HepG2 (cell line): Measurements from ENCODE around the gene TBCD. TPM values are rescaled to one million over a fixed set of nuclear protein-coding genes. Genes with fewer than 3 reads are reported as not detected.

ENCODE experiments used
- ATAC-seq: fragments of 200-7000 bp; cut with Tn5 transposase; 3 replicates; pipeline ENCODE4 v1.9.1; 2020; ENCODE audit warnings: mild to moderate bottlenecking, moderate library complexity
- BruUV-seq: library from RNA; stranded (reverse); fragments of 400-500 nt; replicated peaks from 2 replicates; lab custom pipeline; 2021; lab: Mats Ljungman, UMichigan
- CTCF ChIA-PET: fragments of 300-600 bp; formaldehyde crosslinking; extraction: SDS; loops from one replicate; lab custom pipeline; 2021; ENCODE audit warnings: low total read pairs, inconsistent platforms, low intra/inter-chr PET ratio; lab: Yijun Ruan, JAX
- POLR2A ChIA-PET: fragments of 350-600 bp; sonication (Branson Sonifier 250); formaldehyde crosslinking; loops from one replicate; lab custom pipeline; 2020; ENCODE audit warnings: antibody characterized with exemption, inconsistent platforms; lab: Yijun Ruan, JAX
- DNase-seq: peaks from one replicate; pipeline ENCODE4 v3.0.0-alpha.2; 2015; ENCODE audit warnings: low spot score
- FAIRE-seq: peaks from 3 replicates; lab custom pipeline; 2011; peaks lifted over from hg19 to GRCh38; lab: Jason Lieb, UNC
- H2AFZ ChIP-seq: one replicate; pipeline ENCODE4 v1.6.1; 2011; ENCODE audit warnings: low read length, inconsistent platforms
- H3K27ac ChIP-seq: fragments of 300-600 bp; 3 replicates; pipeline ENCODE4 v1.8.0; 2011; ENCODE audit warnings: mixed run types, mild to moderate bottlenecking, mixed read lengths, low read length, inconsistent platforms; ENCODE audit not compliant: insufficient read depth; ENCODE audit errors: extremely low read length
- H3K27me3 ChIP-seq, 2 experiments: fragments of 200-600 bp in 1 of 2; 2 replicates in 1 of 2; 3 replicates in 1 of 2; pipeline versions ENCODE4 v1.6.0 to v1.8.0; 2011; ENCODE audit warnings: low read length in 2 of 2, mild to moderate bottlenecking in 2 of 2, moderate library complexity in 2 of 2, inconsistent platforms in 1 of 2; ENCODE audit not compliant: insufficient read depth in 2 of 2, control insufficient read depth in 1 of 2
- H3K36me3 ChIP-seq, 2 experiments: fragments of 200-600 bp in 1 of 2; replicated peaks in 1 of 2; 2 replicates in 1 of 2; 3 replicates in 1 of 2; pipeline versions ENCODE4 v1.5.1 to v1.8.0; 2011; ENCODE audit warnings: low read length in 2 of 2, inconsistent platforms in 1 of 2; ENCODE audit not compliant: insufficient read depth in 2 of 2, control insufficient read depth in 1 of 2
- H3K4me1 ChIP-seq: 2 replicates; pipeline ENCODE4 v1.5.1; 2012; ENCODE audit warnings: low read length, inconsistent platforms; ENCODE audit not compliant: insufficient read depth
- H3K4me2 ChIP-seq: 2 replicates; pipeline ENCODE4 v1.6.0; 2011; ENCODE audit warnings: low read depth, low read length, inconsistent platforms
- H3K4me3 ChIP-seq, 3 experiments: fragments of 200-600 bp in 1 of 3; sonication (generic), shearing (Covaris generic) in 1 of 3; replicated peaks in 1 of 3; 2 replicates each; pipeline ENCODE4 v1.5.1; 2011 to 2016; ENCODE audit warnings: low read length in 3 of 3, inconsistent platforms in 2 of 3, low read depth in 2 of 3, mild to moderate bottlenecking in 2 of 3, control low read depth in 1 of 3, mixed read lengths in 1 of 3; ENCODE audit not compliant: insufficient read depth in 1 of 3
- H3K79me2 ChIP-seq: one replicate; pipeline ENCODE4 v1.6.1; 2011; ENCODE audit warnings: low read length, inconsistent platforms; ENCODE audit not compliant: insufficient read depth
- H3K9ac ChIP-seq: 2 replicates; pipeline ENCODE4 v1.6.0; 2011; ENCODE audit warnings: mild to moderate bottlenecking, low read depth, low read length, inconsistent platforms; ENCODE audit not compliant: insufficient read depth
- H3K9me3 ChIP-seq: 2 replicates; pipeline ENCODE4 v1.5.1; 2012; ENCODE audit warnings: mild to moderate bottlenecking, low read length
- H4K20me1 ChIP-seq: 2 replicates; pipeline ENCODE4 v1.6.0; 2011; ENCODE audit warnings: inconsistent platforms, mild to moderate bottlenecking, low read length, moderate library complexity; ENCODE audit not compliant: insufficient read depth
- ATM ChIP-seq: fragments of 450-650 bp; IDR thresholded peaks from 2 replicates; pipeline ENCODE4 v1.7.1; 2017; ENCODE audit warnings: mild to moderate bottlenecking, borderline replicate concordance
- FOXA1 ChIP-seq, 2 experiments: fragments of 450-650 bp in 1 of 2; sonication (generic) in 1 of 2; formaldehyde crosslinking in 1 of 2; IDR thresholded peaks; 2 replicates each; pipeline versions ENCODE4 v1.4.0 to v1.6.1; 2016 to 2020; ENCODE audit warnings: missing genetic modification reagents in 1 of 2
- IKZF1 ChIP-seq: fragments of 450-650 bp; IDR thresholded peaks from 2 replicates; pipeline ENCODE4 v1.7.1; 2016
- NFE2 ChIP-seq: sonication (generic); formaldehyde crosslinking; IDR thresholded peaks from 2 replicates; pipeline ENCODE4 v1.4.0; 2020; ENCODE audit warnings: missing genetic modification reagents
- NR2F1 ChIP-seq, 2 experiments: fragments of 450-650 bp in 1 of 2; formaldehyde crosslinking in 1 of 2; IDR thresholded peaks; 2 replicates each; pipeline versions ENCODE4 v1.5.0 to v1.6.1; 2016 to 2020; ENCODE audit warnings: mild to moderate bottlenecking in 1 of 2, missing compliant biosample characterization in 1 of 2, missing genetic modification reagents in 1 of 2, moderate library complexity in 1 of 2
- PLRG1 ChIP-seq: fragments of 450-650 bp; conservative IDR thresholded peaks from 2 replicates; pipeline ENCODE4 v1.6.1; 2016
- RAD21 ChIP-seq: fragments of 450-650 bp; formaldehyde crosslinking; IDR thresholded peaks from 2 replicates; pipeline ENCODE4 v1.5.0; 2020; ENCODE audit warnings: mild to moderate bottlenecking
- SMC3 ChIP-seq: IDR thresholded peaks from 2 replicates; pipeline ENCODE4 v1.6.1; 2011; ENCODE audit warnings: low read length, improper control_type of control experiment
- ZNF629 ChIP-seq: sonication (generic); formaldehyde crosslinking; conservative IDR thresholded peaks from 2 replicates; pipeline ENCODE4 v1.5.0; 2020; ENCODE audit warnings: missing genetic modification reagents
- ZNF768 ChIP-seq: sonication (generic); formaldehyde crosslinking; IDR thresholded peaks from 2 replicates; pipeline ENCODE4 v1.4.0; 2020; ENCODE audit warnings: missing genetic modification reagents
- WGBS: methylation state at CpG from one replicate; pipeline ENCODE4 v1.1.6; 2017; ENCODE audit warnings: low lambda C conversion rate; 5-methylcytosine and 5-hydroxymethylcytosine counted together
- in situ Hi-C: cut with HindIII; loops from 2 replicates; pipeline ENCODE4 v1.10.0; 2017; ENCODE audit warnings: low pct_unique_long_range_greater_than_20kb; ENCODE audit not compliant: extremely low pct_ligation_motif_present
- intact Hi-C: fragments of 100-400 bp; cut with micrococcal nuclease; formaldehyde crosslinking; loops from one replicate; pipeline ENCODE4 v1.10.0; 2022; ENCODE audit not compliant: unreplicated experiment
- polyA plus RNA-seq, 8 experiments: library from polyadenylated mRNA; depleted of rRNA in 3 of 8; stranded (reverse) in 7 of 8; unstranded in 1 of 8; fragments of >200 nt; fragmentation: Illumina TruSeq in 4 of 8; extraction: Trizol in 4 of 8; gene quantifications; 2 replicates each; pipeline versions ENCODE4 v1.2.1 to v1.2.3, GENCODE V29; 2011 to 2016; ENCODE audit warnings: low read depth in 4 of 8, missing spikeins in 1 of 8, mixed read lengths in 1 of 8; ENCODE audit not compliant: insufficient read depth in 1 of 8
- total RNA-seq, 5 experiments: library from RNA; depleted of rRNA; stranded (reverse); fragments of >200 nt; fragmentation: Illumina TruSeq; extraction: Trizol; gene quantifications; 2 replicates each; pipeline ENCODE4 v1.2.3, GENCODE V29; 2016; ENCODE audit warnings: low read depth in 1 of 5
- TF ChIP-seq, protein P1 (sequence below): sonication (generic); formaldehyde crosslinking; IDR thresholded peaks from 2 replicates; pipeline ENCODE4 v1.5.0; 2020; ENCODE audit warnings: mild to moderate bottlenecking, missing genetic modification reagents, moderate library complexity
- TF ChIP-seq, protein P2 (sequence below): sonication (generic); formaldehyde crosslinking; IDR thresholded peaks from 2 replicates; pipeline ENCODE4 v1.4.0; 2020; ENCODE audit warnings: missing genetic modification reagents, borderline replicate concordance
- TF ChIP-seq, protein P3 (sequence below): sonication (generic); formaldehyde crosslinking; conservative IDR thresholded peaks from 2 replicates; pipeline ENCODE4 v1.4.0; 2020; ENCODE audit warnings: missing genetic modification reagents
- TF ChIP-seq, protein P4 (sequence below): sonication (generic); formaldehyde crosslinking; IDR thresholded peaks from 2 replicates; pipeline ENCODE4 v1.4.0; 2020; ENCODE audit warnings: missing genetic modification reagents, mild to moderate bottlenecking, borderline replicate concordance

TBCD gene
- total and polyA plus RNA-seq, 2 of the 13 experiments (the other 11 are each of a cell fraction or from before 2014, with no cell fraction given) = 33.9 to 54.8 TPM

DNA sequence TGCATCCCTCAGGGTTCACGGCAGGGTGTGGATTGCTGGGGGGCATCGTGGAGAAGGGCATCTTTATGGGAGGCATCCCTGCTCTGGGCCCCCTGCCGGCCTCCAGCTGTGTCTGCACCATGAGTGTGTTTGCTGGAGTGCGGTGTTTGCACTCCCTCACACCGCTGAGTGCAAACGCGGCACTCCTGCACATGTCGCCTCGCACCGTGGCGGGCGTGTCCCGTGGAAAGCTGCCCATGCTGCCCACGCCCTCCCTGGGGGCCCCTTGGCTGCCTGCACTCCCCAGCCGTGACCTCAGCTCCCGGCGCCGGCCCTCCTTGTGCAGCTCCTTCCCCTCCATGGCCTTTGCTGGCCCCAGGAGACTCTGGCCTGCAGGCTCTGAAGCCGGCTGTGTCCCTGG is 162.5 kb downstream of the TBCD start:
- POLR2A ChIA-PET = interaction anchor here (1.2 kb wide), 1 partner anchor 76 kb away, joined by 3 read pairs; no protein-coding TSS in a partner anchor
- FAIRE-seq = no peak
- H3K27ac ChIP-seq = no peak overlapping the region
- no peaks in the 10 kb centered on the region for H3K4me1 ChIP-seq
- CTCF ChIA-PET = interaction anchor here (4.3 kb wide), 1 partner anchor 133 kb away, joined by 21 read pairs; no protein-coding TSS in a partner anchor
- intact Hi-C loops = no loop called here
- H3K9ac ChIP-seq = no peak overlapping the region
- H4K20me1 ChIP-seq = no peaks in the 10 kb centered on the region
- no peaks in the 10 kb centered on the region for H3K79me2 ChIP-seq
- peaks cover 8 to 16% of the 10 kb centered on the region in 2 experiments; a peak in 4 of 5 replicates for H3K36me3 ChIP-seq
- no peak overlapping the region for H3K4me2 ChIP-seq
- H3K9me3 ChIP-seq = no peaks in the 10 kb centered on the region
- BruUV-seq = no TSS peak
- no peak for DNase-seq
- in situ Hi-C loops = no loop called here
- no peak overlapping the region for H3K4me3 ChIP-seq
- H3K27me3 ChIP-seq = no peaks in the 10 kb centered on the region
- peak; percentile 62 for ATAC-seq
- H2AFZ ChIP-seq = no peak overlapping the region
- WGBS = 95% methylated on average over 19 of the region's 19 CpGs
- TF ChIP-seq ZNF768 (CRISPR knock-in tag) (no peak), IKZF1 (no peak), RAD21 (CRISPR knock-in tag) (0 out of 2 replicates have a peak, but pooled peaks have one; percentile 40), ZNF629 (CRISPR knock-in tag) (no peak), FOXA1 (IDR thresholded peaks at IDR 0.05) (no peak), FOXA1 (CRISPR knock-in tag; IDR thresholded peaks at IDR 0.05) (0 out of 2 replicates have a peak, but pooled peaks have one; percentile 15), NFE2 (CRISPR knock-in tag) (no peak), ATM (no peak), SMC3 (peak; percentile 33; the same call in 1 of the 2 replicates), PLRG1 (no peak), NR2F1 (CRISPR knock-in tag; IDR thresholded peaks at IDR 0.05) (no peak)
- TF ChIP-seq, protein P1, sequence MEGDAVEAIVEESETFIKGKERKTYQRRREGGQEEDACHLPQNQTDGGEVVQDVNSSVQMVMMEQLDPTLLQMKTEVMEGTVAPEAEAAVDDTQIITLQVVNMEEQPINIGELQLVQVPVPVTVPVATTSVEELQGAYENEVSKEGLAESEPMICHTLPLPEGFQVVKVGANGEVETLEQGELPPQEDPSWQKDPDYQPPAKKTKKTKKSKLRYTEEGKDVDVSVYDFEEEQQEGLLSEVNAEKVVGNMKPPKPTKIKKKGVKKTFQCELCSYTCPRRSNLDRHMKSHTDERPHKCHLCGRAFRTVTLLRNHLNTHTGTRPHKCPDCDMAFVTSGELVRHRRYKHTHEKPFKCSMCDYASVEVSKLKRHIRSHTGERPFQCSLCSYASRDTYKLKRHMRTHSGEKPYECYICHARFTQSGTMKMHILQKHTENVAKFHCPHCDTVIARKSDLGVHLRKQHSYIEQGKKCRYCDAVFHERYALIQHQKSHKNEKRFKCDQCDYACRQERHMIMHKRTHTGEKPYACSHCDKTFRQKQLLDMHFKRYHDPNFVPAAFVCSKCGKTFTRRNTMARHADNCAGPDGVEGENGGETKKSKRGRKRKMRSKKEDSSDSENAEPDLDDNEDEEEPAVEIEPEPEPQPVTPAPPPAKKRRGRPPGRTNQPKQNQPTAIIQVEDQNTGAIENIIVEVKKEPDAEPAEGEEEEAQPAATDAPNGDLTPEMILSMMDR (CRISPR knock-in tag) = peak; percentile 46
- TF ChIP-seq, protein P2, sequence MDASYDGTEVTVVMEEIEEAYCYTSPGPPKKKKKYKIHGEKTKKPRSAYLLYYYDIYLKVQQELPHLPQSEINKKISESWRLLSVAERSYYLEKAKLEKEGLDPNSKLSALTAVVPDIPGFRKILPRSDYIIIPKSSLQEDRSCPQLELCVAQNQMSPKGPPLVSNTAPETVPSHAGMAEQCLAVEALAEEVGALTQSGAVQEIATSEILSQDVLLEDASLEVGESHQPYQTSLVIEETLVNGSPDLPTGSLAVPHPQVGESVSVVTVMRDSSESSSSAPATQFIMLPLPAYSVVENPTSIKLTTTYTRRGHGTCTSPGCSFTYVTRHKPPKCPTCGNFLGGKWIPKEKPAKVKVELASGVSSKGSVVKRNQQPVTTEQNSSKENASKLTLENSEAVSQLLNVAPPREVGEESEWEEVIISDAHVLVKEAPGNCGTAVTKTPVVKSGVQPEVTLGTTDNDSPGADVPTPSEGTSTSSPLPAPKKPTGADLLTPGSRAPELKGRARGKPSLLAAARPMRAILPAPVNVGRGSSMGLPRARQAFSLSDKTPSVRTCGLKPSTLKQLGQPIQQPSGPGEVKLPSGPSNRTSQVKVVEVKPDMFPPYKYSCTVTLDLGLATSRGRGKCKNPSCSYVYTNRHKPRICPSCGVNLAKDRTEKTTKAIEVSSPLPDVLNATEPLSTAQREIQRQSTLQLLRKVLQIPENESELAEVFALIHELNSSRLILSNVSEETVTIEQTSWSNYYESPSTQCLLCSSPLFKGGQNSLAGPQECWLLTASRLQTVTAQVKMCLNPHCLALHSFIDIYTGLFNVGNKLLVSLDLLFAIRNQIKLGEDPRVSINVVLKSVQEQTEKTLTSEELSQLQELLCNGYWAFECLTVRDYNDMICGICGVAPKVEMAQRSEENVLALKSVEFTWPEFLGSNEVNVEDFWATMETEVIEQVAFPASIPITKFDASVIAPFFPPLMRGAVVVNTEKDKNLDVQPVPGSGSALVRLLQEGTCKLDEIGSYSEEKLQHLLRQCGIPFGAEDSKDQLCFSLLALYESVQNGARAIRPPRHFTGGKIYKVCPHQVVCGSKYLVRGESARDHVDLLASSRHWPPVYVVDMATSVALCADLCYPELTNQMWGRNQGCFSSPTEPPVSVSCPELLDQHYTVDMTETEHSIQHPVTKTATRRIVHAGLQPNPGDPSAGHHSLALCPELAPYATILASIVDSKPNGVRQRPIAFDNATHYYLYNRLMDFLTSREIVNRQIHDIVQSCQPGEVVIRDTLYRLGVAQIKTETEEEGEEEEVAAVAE (CRISPR knock-in tag) = no peak
- TF ChIP-seq, protein P3, sequence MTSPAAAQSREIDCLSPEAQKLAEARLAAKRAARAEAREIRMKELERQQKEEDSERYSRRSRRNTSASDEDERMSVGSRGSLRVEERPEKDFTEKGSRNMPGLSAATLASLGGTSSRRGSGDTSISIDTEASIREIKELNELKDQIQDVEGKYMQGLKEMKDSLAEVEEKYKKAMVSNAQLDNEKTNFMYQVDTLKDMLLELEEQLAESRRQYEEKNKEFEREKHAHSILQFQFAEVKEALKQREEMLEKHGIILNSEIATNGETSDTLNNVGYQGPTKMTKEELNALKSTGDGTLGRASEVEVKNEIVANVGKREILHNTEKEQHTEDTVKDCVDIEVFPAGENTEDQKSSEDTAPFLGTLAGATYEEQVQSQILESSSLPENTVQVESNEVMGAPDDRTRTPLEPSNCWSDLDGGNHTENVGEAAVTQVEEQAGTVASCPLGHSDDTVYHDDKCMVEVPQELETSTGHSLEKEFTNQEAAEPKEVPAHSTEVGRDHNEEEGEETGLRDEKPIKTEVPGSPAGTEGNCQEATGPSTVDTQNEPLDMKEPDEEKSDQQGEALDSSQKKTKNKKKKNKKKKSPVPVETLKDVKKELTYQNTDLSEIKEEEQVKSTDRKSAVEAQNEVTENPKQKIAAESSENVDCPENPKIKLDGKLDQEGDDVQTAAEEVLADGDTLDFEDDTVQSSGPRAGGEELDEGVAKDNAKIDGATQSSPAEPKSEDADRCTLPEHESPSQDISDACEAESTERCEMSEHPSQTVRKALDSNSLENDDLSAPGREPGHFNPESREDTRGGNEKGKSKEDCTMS (CRISPR knock-in tag) = no peak
- TF ChIP-seq, protein P4, sequence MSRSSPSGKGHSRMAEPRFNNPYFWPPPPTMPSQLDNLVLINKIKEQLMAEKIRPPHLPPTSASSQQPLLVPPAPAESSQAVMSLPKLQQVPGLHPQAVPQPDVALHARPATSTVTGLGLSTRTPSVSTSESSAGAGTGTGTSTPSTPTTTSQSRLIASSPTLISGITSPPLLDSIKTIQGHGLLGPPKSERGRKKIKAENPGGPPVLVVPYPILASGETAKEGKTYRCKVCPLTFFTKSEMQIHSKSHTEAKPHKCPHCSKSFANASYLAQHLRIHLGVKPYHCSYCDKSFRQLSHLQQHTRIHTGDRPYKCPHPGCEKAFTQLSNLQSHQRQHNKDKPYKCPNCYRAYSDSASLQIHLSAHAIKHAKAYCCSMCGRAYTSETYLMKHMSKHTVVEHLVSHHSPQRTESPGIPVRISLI (CRISPR knock-in tag) = no peak
